Ishikawa (cell line): ENCODE results near the gene ASAP3.

Experiments used
- CEBPB ChIP-seq: IDR thresholded peaks from 2 replicates; pipeline ENCODE4 v1.6.1; 2012
- CREB1 ChIP-seq: IDR thresholded peaks from 2 replicates; pipeline ENCODE4 v1.6.1; 2012; ENCODE audit warnings: low read depth
- EGR1 ChIP-seq: IDR thresholded peaks from 2 replicates; pipeline ENCODE4 v1.6.1; 2012
- EP300 ChIP-seq: IDR thresholded peaks from 2 replicates; pipeline ENCODE4 v1.6.1; 2012; ENCODE audit warnings: borderline replicate concordance
- FOXM1 ChIP-seq: IDR thresholded peaks from 2 replicates; pipeline ENCODE4 v1.6.1; 2012; ENCODE audit warnings: low read depth, borderline replicate concordance
- MAX ChIP-seq: IDR thresholded peaks from 2 replicates; pipeline ENCODE4 v1.6.1; 2012
- NFIC ChIP-seq: IDR thresholded peaks from 2 replicates; pipeline ENCODE4 v1.6.1; 2012
- RAD21 ChIP-seq: IDR thresholded peaks from 2 replicates; pipeline ENCODE4 v1.6.1; 2012; ENCODE audit warnings: low read depth
- REST ChIP-seq: IDR thresholded peaks from 2 replicates; pipeline ENCODE4 v1.6.1; 2012; ENCODE audit warnings: low read depth, mild to moderate bottlenecking
- TAF1 ChIP-seq: IDR thresholded peaks from 2 replicates; pipeline ENCODE4 v1.6.1; 2012; ENCODE audit warnings: low read depth, mild to moderate bottlenecking
- TCF12 ChIP-seq: IDR thresholded peaks from 2 replicates; pipeline ENCODE4 v1.6.1; 2012; ENCODE audit warnings: low read depth
- TEAD4 ChIP-seq: IDR thresholded peaks from 2 replicates; pipeline ENCODE4 v1.6.1; 2012
- YY1 ChIP-seq: IDR thresholded peaks from 2 replicates; pipeline ENCODE4 v1.6.1; 2012; ENCODE audit warnings: low read depth
- ZBTB7A ChIP-seq: IDR thresholded peaks from 2 replicates; pipeline ENCODE4 v1.6.1; 2012; ENCODE audit warnings: low read depth
- TF ChIP-seq, protein P1 (sequence below): IDR thresholded peaks from 2 replicates; pipeline ENCODE4 v1.6.1; 2012

The ASAP3 gene

GRCh38 chr1:23509896-23510295, 25.9 kb upstream of the ASAP3 start:
- TF ChIP-seq NFIC (no peak), RAD21 (no peak), TCF12 (no peak), CREB1 (no peak), REST (no peak), TAF1 (no peak), EGR1 (no peak), YY1 (no peak), TEAD4 (no peak), FOXM1 (no peak), ZBTB7A (no peak), MAX (no peak), CEBPB (no peak), EP300 (no peak)
- TF ChIP-seq, protein P1, sequence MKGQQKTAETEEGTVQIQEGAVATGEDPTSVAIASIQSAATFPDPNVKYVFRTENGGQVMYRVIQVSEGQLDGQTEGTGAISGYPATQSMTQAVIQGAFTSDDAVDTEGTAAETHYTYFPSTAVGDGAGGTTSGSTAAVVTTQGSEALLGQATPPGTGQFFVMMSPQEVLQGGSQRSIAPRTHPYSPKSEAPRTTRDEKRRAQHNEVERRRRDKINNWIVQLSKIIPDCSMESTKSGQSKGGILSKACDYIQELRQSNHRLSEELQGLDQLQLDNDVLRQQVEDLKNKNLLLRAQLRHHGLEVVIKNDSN = no peak

GRCh38 chr1:23506376-23507107, 22.6 kb upstream of the ASAP3 start:
- no peak for TF ChIP-seq FOXM1
- TF ChIP-seq TCF12 = no peak
- no peak for TF ChIP-seq CREB1
- TF ChIP-seq RAD21 = no peak
- no peak for TF ChIP-seq CEBPB
- no peak for TF ChIP-seq ZBTB7A
- TF ChIP-seq EGR1 = no peak
- no peak for TF ChIP-seq NFIC
- no peak for TF ChIP-seq TEAD4
- TF ChIP-seq YY1 = no peak
- TF ChIP-seq TAF1 = no peak
- TF ChIP-seq, protein P1 = no peak
- no peak for TF ChIP-seq MAX
- TF ChIP-seq REST = no peak

GRCh38 chr1:23505851-23506250, 21.9 kb upstream of the ASAP3 start:
- TF ChIP-seq CREB1 (no peak), YY1 (no peak), MAX (no peak), EP300 (no peak), TAF1 (no peak), NFIC (no peak), FOXM1 (no peak), TCF12 (no peak), RAD21 (no peak), REST (no peak), EGR1 (no peak), TEAD4 (no peak), ZBTB7A (no peak), CEBPB (no peak)
- TF ChIP-seq, protein P1 = no peak
